ENCODE measurements around the gene CACNA1I. TPM values are rescaled to one million over a fixed set of nuclear protein-coding genes. Genes with fewer than 3 reads are reported as not detected.

Gene CACNA1I
- total RNA-seq, 2 experiments from 2014 or later, result 29.2 to 30.1 TPM

DNA sequence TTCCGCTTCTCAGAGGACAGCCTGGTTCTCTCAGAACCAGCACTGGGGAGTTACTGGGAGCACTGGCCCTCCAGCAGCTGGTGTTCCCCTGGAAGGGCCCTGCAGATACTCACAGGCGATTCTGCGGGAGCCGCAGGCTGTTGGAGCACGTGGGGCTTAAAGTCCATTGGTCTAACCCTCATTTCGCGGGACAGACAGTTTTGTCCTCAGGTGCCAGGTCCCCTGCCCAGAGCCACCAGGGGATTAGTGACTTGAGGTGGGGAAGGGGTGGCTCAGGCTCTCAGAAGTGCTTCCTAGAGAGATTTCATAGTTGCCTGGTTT lies 53.9 kb downstream of the CACNA1I start:
- H3K27ac Mint-ChIP-seq, result no peak overlapping the region
- ChIA-PET POLR2A (no interaction called here), CTCF (no interaction called here)
- no peak overlapping the region for H3K4me3 Mint-ChIP-seq
- TF ChIP-seq, protein P1, sequence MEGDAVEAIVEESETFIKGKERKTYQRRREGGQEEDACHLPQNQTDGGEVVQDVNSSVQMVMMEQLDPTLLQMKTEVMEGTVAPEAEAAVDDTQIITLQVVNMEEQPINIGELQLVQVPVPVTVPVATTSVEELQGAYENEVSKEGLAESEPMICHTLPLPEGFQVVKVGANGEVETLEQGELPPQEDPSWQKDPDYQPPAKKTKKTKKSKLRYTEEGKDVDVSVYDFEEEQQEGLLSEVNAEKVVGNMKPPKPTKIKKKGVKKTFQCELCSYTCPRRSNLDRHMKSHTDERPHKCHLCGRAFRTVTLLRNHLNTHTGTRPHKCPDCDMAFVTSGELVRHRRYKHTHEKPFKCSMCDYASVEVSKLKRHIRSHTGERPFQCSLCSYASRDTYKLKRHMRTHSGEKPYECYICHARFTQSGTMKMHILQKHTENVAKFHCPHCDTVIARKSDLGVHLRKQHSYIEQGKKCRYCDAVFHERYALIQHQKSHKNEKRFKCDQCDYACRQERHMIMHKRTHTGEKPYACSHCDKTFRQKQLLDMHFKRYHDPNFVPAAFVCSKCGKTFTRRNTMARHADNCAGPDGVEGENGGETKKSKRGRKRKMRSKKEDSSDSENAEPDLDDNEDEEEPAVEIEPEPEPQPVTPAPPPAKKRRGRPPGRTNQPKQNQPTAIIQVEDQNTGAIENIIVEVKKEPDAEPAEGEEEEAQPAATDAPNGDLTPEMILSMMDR (IDR thresholded peaks at IDR 0.05), result no peak
- Histone ChIP-seq H3K4me1 (ENCODE audit: insufficient read depth, low read length) (peaks cover 10% of the 10 kb centered on the region), H3K36me3 (ENCODE audit: insufficient read depth, low read length) (no peaks in the 10 kb centered on the region), H3K4me3 (ENCODE audit: low read length) (no peak overlapping the region), H3K27me3 (ENCODE audit: control insufficient read depth in 1 of 2, insufficient read depth in 2 of 2, low read length in 2 of 2) (no peaks in the 10 kb centered on the region), H3K27ac (ENCODE audit: low read depth in 1 of 2, low read length in 2 of 2) (no peak overlapping the region), H3K9me3 (ENCODE audit: control insufficient read depth in 1 of 2, insufficient read depth in 1 of 2, low read length in 2 of 2) (no peaks in the 10 kb centered on the region)
- H3K27me3 Mint-ChIP-seq, result peaks cover 3% of the 10 kb centered on the region
- no peaks in the 10 kb centered on the region for H3K9me3 Mint-ChIP-seq
- peaks cover 3% of the 10 kb centered on the region for H3K4me1 Mint-ChIP-seq (ENCODE audit: low read depth)
- DNase-seq (no peak), ATAC-seq (ENCODE audit: poor library complexity) (no peak)
- intact Hi-C loops (cut with DNase I, micrococcal nuclease), result loop anchor here in 1 of 2 experiments (5.0 kb wide), 1 partner anchor 87 kb away; no protein-coding TSS in a partner anchor
- no peaks in the 10 kb centered on the region for H3K36me3 Mint-ChIP-seq (ENCODE audit: low read depth)

DNA sequence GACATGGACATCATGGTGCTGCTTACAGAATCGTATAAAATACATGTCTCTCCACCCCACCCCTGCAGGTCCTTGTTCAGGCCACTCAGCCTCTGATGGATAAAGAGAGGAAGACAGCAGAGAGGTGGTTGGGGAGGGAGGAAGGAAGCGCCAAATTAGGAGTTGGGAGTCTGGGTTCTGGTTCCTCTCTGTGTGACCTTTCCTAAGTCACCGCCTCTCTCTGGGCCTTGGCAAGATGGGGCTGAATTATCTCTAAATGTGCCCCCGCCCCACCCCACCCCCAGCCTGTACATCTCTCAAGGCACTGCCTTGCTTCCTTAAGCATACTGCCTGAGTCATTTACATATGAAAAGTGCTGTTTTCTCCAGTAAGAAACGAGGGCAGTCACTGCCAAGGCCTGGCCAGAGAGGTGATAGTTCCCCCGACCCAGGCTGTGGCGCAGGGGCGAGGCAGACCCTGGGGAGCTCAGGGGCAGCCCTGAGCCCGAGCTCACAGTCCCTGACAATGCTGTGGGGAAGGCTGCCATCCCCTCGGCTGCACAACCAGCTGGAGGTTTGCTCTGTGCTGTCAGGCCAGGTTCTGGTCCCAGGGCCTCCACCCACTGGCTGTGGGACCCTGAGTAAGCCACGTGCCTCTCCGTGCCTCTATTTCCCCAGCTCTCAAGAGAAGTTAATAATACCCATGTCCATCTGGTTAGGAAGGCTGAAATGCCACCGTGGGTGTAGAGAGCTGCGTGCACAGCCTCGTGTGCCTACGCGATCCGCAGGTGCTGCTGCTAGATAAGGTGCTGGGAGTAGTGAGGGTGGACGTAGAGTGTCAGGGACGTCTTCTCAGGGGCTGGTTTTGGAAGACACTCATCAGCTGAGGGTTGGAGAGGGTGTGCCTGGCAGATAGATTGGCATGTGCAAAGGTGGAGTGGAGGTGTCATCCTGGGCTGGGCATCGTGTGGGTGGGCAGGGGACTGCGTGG lies 55.3 kb downstream of the CACNA1I start:
- TF ChIP-seq, protein P1 (IDR thresholded peaks at IDR 0.05), result no peak
- no peaks in the 10 kb centered on the region for H3K9me3 Mint-ChIP-seq
- Histone ChIP-seq H3K4me1 (ENCODE audit: insufficient read depth, low read length) (peaks cover 10% of the 10 kb centered on the region), H3K27me3 (ENCODE audit: control insufficient read depth in 1 of 2, insufficient read depth in 2 of 2, low read length in 2 of 2) (no peaks in the 10 kb centered on the region), H3K4me3 (ENCODE audit: low read length) (no peak overlapping the region), H3K27ac (ENCODE audit: low read depth in 1 of 2, low read length in 2 of 2) (no peak overlapping the region), H3K36me3 (ENCODE audit: insufficient read depth, low read length) (no peaks in the 10 kb centered on the region), H3K9me3 (ENCODE audit: control insufficient read depth in 1 of 2, insufficient read depth in 1 of 2, low read length in 2 of 2) (no peaks in the 10 kb centered on the region)
- CTCF ChIA-PET, result no interaction called here
- no peak overlapping the region for H3K4me3 Mint-ChIP-seq
- peaks cover 3% of the 10 kb centered on the region for H3K27me3 Mint-ChIP-seq
- no peak for ATAC-seq (ENCODE audit: poor library complexity)
- POLR2A ChIA-PET, result no interaction called here
- no peak for DNase-seq
- H3K27ac Mint-ChIP-seq, result no peak overlapping the region
- H3K36me3 Mint-ChIP-seq (ENCODE audit: low read depth), result no peaks in the 10 kb centered on the region
- H3K4me1 Mint-ChIP-seq (ENCODE audit: low read depth), result no peaks in the 10 kb centered on the region
- intact Hi-C loops (cut with DNase I, micrococcal nuclease), result no loop called here

DNA sequence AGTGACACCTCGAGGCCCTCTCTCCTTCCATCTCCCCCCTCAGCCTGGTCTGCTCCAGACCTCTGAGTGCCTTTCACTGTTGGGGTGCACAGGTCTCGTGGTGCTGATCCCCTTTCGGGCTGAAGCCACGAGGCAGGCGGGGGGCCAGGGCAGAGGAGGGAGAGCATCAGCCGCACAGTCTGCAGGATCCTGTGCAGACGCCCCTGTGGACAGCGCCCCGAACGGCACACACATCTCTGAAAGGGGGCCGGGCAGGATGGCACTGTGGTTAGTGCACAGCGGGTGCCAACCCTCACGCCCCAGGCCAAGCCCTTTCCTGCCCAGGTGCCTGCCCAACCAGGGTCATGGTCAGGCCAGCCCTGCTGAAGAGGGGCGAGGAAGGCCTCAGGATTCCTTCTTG lies 56.7 kb downstream of the CACNA1I start:
- no peak overlapping the region for H3K27ac ChIP-seq (ENCODE audit: low read depth in 1 of 2, low read length in 2 of 2)
- H3K27me3 ChIP-seq (ENCODE audit: control insufficient read depth in 1 of 2, insufficient read depth in 2 of 2, low read length in 2 of 2), result no peaks in the 10 kb centered on the region
- ChIA-PET POLR2A (no interaction called here), CTCF (no interaction called here)
- Mint-ChIP-seq H3K27ac (no peak overlapping the region), H3K27me3 (peaks cover 3% of the 10 kb centered on the region), H3K36me3 (ENCODE audit: low read depth) (no peaks in the 10 kb centered on the region), H3K4me3 (no peak overlapping the region), H3K4me1 (ENCODE audit: low read depth) (no peaks in the 10 kb centered on the region), H3K9me3 (no peaks in the 10 kb centered on the region)
- intact Hi-C loops (cut with DNase I, micrococcal nuclease), result no loop called here
- ATAC-seq (ENCODE audit: poor library complexity), result no peak
- no peak overlapping the region for H3K4me3 ChIP-seq (ENCODE audit: low read length)
- no peaks in the 10 kb centered on the region for H3K9me3 ChIP-seq (ENCODE audit: control insufficient read depth in 1 of 2, insufficient read depth in 1 of 2, low read length in 2 of 2)
- peaks cover 14% of the 10 kb centered on the region for H3K4me1 ChIP-seq (ENCODE audit: insufficient read depth, low read length)
- no peaks in the 10 kb centered on the region for H3K36me3 ChIP-seq (ENCODE audit: insufficient read depth, low read length)
- DNase-seq, result no peak
- TF ChIP-seq, protein P1 (IDR thresholded peaks at IDR 0.05), result no peak
